GM18861 (cell line): ENCODE measurements around the gene MMP20.

Experiments used
- ATAC-seq: cut with Tn5 transposase; IDR thresholded peaks from one replicate; pipeline ENCODE4 v1.9.1; 2021; ENCODE audit not compliant: unreplicated experiment

MMP20 gene

DNA sequence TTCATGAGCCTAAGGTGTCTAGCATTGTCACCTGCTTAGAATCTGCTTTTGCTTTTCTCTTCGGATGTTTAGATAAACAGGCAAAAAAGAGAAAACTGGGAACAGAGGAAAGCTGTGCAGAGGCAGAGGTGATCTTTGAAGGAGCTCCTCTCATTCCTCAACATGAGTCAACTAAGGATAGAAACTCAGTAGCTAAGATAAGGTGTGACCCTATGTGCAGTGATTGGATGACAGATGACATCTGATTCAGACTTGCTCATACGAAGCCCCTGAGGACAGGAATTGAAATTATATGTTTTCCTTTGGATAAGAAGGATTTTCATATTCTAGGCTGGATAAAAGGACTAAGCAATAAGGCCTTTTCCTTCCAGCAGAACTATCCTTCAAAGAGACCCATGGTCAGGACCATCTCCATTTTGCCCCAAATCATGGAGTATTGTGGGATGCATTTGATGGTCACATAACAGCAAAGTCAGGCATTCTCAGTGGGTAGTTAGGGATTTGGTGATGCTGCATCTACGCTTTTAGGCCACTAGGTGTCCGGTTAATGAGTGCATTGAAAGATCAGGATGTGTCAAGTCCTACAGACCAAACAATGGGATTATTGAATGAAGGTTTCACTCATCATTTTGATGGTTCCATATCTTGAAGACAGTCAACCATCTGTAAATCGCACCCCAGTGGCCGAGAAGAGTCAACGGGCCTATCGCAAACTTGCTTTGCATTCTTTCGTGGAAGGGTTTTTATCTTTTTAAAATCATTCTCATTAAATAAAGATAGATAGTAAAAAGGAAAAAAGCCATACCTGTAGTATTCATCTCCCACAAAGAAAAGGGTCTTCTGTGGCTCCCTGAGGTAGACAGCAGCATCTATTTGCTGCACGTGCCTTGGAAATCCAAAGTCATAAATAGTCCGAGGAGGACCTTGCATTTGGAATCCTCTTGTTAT lies 32.2 kb downstream of the MMP20 start:
- no peak for ATAC-seq

DNA sequence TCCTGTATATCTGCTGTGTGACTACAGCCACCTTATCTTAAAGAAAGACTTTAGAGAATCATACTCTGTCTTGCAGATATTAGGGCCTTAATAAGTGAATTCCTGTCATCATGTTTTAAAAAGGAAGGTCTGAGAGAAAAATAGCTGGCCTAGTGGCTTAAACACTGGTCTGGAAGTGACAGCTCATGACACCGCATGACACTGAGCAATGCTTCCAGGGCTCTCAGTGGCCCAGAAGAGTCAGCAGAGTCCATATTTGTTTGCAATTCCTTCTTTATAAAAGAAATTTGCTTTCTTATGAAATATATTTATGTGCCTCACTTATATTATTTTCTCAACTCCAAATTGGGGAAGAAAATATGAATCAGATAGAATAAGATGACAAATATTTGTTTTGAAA lies 33.0 kb downstream of the MMP20 start:
- ATAC-seq, result no peak

GRCh38 chr11:102591160-102591718 lies 33.9 kb downstream of the MMP20 start:
- ATAC-seq, result no peak

GRCh38 chr11:102590276-102591049 lies 34.7 kb downstream of the MMP20 start:
- ATAC-seq, result no peak

- peak; percentile 56 for ATAC-seq
Observed at GRCh38 chr11:102589047-102589459, 36.1 kb downstream of the MMP20 start.

DNA sequence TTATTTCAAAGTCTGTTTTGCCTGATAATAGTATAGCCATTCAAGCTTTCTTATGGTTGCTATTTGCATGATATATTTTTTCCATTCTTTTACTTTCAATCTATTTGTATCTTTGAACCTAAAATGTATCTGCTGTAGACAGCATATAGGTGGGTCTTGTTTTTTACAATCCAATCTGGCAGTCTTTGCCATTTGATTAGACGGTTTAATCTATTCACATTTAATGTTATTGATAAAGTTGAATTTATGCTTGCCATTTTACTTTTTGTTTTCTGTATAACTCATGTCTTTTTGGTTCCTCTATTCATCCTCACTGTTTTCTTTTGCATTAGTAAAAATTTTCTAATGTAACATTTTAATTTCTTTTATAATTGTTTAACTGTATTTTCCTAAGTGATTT lies 37.4 kb downstream of the MMP20 start:
- no peak for ATAC-seq

- ATAC-seq, result no peak
Observed at GRCh38 chr11:102583141-102583873, 41.8 kb downstream of the MMP20 start.

- no peak for ATAC-seq
Observed at GRCh38 chr11:102582140-102582539, 43.0 kb downstream of the MMP20 start.

GRCh38 chr11:102581066-102581465 lies 44.1 kb downstream of the MMP20 start:
- ATAC-seq, result no peak

DNA sequence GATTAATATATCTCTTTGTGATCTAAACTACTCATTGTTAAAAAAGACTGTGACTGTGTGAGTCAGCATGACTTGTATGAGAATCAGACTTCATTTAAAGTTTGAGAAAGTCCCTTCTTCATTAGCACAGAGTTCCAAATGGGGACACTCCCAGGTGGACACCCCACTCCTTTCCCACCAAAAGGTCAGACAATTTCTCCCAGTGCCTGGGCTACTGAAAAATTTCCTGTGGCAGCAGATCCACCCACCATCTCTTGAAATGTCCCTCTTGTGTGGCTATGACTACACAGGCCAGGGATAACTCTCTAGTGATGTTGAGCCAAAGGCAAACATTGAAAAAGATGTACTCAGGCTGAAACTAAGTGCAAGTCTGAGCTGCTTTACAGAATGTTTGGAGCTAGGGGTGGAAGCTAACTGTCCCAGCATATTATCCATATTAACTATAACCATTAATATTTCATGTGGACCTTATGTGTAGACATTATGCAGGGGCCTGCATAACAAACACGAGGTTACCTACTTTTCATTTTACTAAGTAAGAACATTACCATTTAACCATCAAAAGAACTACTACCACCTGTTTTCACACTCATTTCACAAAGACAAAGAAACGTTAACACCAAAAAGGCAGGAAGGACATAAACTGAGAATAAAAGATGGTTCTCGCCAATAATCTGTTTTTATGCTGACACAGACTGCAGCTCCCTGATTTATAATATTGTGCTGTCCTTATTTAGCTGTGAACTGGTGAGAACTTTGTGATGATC lies 44.8 kb downstream of the MMP20 start:
- ATAC-seq, result peak; percentile 35

- ATAC-seq, result no peak
Observed at GRCh38 chr11:102577723-102578122, 47.4 kb downstream of the MMP20 start.

DNA sequence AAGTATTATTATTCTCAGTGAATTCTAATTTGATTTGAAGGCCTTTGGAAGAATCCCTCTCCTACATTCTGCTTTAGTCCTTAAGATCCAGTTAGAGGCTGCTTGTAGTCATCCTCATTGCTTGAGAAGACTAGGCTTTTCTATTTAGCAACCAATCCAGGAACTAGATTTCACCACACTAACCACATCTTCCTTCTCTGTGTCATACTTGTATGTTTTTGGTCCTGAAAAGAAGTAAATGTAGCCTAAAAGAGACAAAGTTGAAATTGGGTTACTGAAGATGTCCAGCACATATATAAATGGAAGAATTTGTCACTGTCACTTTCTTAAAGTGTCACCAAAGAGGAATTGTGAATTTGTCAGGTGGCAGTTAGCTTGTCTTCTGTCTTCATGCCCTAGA lies 48.0 kb downstream of the MMP20 start:
- peak; percentile 33 for ATAC-seq

- ATAC-seq, result no peak
Observed at GRCh38 chr11:102576350-102576749, 48.8 kb downstream of the MMP20 start.

- no peak for ATAC-seq
Observed at GRCh38 chr11:102575012-102575411, 50.1 kb downstream of the MMP20 start.

DNA sequence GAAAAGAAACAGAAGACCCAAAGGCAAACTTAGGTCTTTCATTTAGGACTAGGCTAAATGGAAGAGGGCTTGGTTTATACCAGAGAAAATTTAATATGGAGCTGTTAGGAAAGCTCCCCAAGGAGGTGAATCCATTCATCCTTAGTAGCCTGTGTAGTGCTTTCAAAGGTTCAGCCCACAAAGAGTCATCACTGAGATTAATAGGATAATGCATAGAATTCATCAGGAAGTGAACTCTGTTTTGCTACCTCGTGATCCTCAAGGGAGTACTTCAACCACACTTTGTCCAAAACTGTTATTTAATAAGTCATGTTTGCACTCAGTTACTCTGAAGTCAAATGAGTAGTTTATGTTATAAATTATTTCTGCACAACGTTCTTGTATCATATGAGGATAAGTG lies 51.3 kb downstream of the MMP20 start:
- ATAC-seq, result no peak

DNA sequence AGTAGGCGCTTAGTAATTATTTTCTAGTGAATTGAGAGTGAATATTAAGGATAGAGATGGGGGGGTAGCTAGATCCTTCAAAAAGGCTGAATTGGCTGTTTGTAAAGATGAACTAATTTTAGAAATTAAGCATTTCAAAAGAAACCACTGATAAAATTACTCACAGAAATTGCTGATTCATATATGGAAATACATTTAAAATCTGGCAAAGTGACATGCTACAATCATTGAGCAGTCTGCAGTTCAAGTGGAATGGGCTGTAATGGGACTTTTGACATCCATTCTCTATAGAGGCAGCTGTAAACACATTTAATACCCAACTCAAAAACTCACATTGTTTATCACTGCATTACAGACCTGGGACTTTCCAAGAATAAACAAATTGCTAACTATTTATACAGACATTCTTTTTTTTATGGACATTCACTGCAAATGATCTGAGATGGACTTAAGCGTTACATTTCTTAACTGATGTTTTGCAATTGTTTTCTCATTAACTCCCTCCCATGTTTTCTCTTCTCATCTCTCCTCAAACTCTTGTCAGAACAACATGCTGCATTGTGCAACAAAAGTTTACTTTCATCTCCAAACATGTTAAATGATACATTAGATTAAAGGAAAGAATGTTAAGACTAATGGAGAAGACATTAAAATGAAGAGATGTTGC lies 52.4 kb downstream of the MMP20 start:
- no peak for ATAC-seq

DNA sequence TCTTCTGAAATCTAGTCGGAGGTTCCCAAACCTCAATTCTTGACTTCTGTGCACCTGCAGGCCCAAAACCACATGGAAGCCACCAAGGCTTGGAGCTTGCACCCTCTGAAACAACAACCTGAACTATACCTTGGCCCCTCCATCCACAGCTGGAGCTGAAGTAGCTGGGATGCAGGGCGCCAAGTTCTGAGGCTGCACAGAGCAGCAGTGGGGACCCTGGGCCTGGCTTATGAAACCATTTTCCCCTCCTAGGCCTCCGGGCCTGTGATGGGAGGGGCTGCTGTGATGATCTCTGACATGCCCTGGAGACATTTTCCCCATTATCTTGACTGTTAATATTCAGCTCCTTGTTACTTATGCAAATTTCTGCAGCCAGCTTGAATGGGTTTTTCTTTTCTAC lies 56.3 kb downstream of the MMP20 start:
- no peak for ATAC-seq

- no peak for ATAC-seq
Observed at GRCh38 chr11:102566112-102566511, 59.0 kb downstream of the MMP20 start.

DNA sequence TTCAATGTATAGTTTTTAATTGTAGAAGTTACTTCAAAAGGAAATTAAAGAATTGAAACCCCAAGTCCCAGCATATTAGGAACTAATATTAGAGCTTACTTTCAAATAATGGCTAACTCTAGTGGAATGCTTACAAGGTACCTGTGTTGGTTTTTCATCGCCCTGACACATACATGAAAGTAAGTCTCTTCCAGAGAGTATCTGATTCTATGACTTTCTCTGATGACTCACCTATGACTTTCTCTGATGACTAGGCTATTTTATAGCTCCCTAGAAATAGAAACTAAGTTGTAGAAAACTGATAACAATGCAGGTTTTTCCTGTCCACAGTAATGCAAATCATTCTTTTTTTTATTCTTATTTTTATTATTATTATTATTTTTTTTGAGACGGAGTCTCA lies 61.0 kb downstream of the MMP20 start:
- peak; percentile 59 for ATAC-seq

DNA sequence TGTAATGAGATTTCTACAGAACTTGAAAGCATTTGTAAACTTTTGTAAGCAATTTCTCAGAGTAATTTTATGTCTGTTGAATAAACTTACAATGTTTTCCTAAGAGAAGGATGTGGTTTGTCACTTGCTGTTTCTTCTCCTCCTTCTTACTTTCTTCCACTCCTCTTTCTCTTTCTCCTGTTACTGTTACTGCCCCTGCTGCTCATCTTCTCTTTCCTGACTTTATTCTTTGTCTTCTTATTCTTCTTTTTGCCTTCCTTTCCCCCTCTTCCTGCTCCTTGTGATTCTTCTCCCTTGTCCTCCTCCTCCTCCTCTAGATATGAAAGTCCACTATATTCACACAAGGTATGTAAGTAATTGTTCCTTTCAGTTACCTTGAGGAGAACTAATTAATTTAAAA lies 63.5 kb downstream of the MMP20 start:
- no peak for ATAC-seq
